Type B pancreatic cell (in vitro differentiated cells): ENCODE data around the gene GATA1. TPM values are rescaled to one million over a fixed set of nuclear protein-coding genes. Genes with fewer than 3 reads are reported as not detected.

ENCODE experiments used
- DNase-seq: peaks from one replicate; pipeline ENCODE4 v3.0.0; 2021; ENCODE audit warnings: mixed read lengths; ENCODE audit not compliant: unreplicated experiment; ENCODE audit errors: extremely low spot score
- H3K27ac Mint-ChIP-seq: 2 replicates; pipeline ENCODE4 v1.8.0; 2021; ENCODE audit warnings: mild to moderate bottlenecking, mixed read lengths
- H3K27me3 Mint-ChIP-seq: 2 replicates; pipeline ENCODE4 v1.8.0; 2021; ENCODE audit warnings: mixed read lengths
- H3K36me3 Mint-ChIP-seq: 2 replicates; pipeline ENCODE4 v1.8.0; 2021; ENCODE audit warnings: mixed read lengths
- H3K4me1 Mint-ChIP-seq: one replicate; pipeline ENCODE4 v1.8.0; 2021; ENCODE audit warnings: mixed read lengths; ENCODE audit not compliant: unreplicated experiment
- H3K4me3 Mint-ChIP-seq: 2 replicates; pipeline ENCODE4 v1.8.0; 2021; ENCODE audit warnings: mild to moderate bottlenecking, mixed read lengths
- H3K9me3 Mint-ChIP-seq: 2 replicates; pipeline ENCODE4 v1.8.0; 2021; ENCODE audit warnings: mixed read lengths
- CTCF ChIP-seq: fragments of 200-600 bp; sonication (generic); conservative IDR thresholded peaks from 2 replicates; pipeline ENCODE4 v1.5.0; 2021; ENCODE audit warnings: antibody characterized with exemption, mild to moderate bottlenecking
- total RNA-seq: library from RNA; stranded (reverse); gene quantifications from 2 replicates; pipeline ENCODE4 v1.2.1, GENCODE V29; 2021; ENCODE audit warnings: low replicate concordance

The GATA1 gene
- total RNA-seq, 1 donor from 2014 or later = not detected

- no peak overlapping the region for H3K4me3 Mint-ChIP-seq
- DNase-seq = no peak
- no peak for TF ChIP-seq CTCF
These were observed 41.2 kb upstream of the GATA1 start for GRCh38 chrX:48745222-48745621.

GRCh38 chrX:48747415-48748016, 38.9 kb upstream of the GATA1 start:
- no peaks in the 10 kb centered on the region for H3K4me1 Mint-ChIP-seq
- no peak for TF ChIP-seq CTCF
- no peaks in the 10 kb centered on the region for H3K9me3 Mint-ChIP-seq
- no peaks in the 10 kb centered on the region for H3K36me3 Mint-ChIP-seq
- H3K27me3 Mint-ChIP-seq = no peaks in the 10 kb centered on the region
- no peak overlapping the region for H3K27ac Mint-ChIP-seq
- DNase-seq = no peak
- no peak overlapping the region for H3K4me3 Mint-ChIP-seq

More at GRCh38 chrX:48745222-48745621, 41.2 kb upstream of the GATA1 start:
- Mint-ChIP-seq H3K9me3 (no peaks in the 10 kb centered on the region), H3K27ac (no peak overlapping the region), H3K4me1 (no peaks in the 10 kb centered on the region), H3K36me3 (no peaks in the 10 kb centered on the region), H3K27me3 (no peaks in the 10 kb centered on the region)

- H3K4me3 Mint-ChIP-seq = no peak overlapping the region
- H3K4me1 Mint-ChIP-seq = no peaks in the 10 kb centered on the region
- no peaks in the 10 kb centered on the region for H3K27me3 Mint-ChIP-seq
- DNase-seq = no peak
- TF ChIP-seq CTCF = no peak
- no peak overlapping the region for H3K27ac Mint-ChIP-seq
- H3K9me3 Mint-ChIP-seq = no peaks in the 10 kb centered on the region
- H3K36me3 Mint-ChIP-seq = no peaks in the 10 kb centered on the region
These were observed 37.2 kb upstream of the GATA1 start for GRCh38 chrX:48749182-48749581.

GRCh38 chrX:48751343-48751742, 35.0 kb upstream of the GATA1 start:
- Mint-ChIP-seq H3K27ac (no peak overlapping the region), H3K9me3 (no peaks in the 10 kb centered on the region), H3K4me3 (no peak overlapping the region), H3K4me1 (no peaks in the 10 kb centered on the region), H3K36me3 (no peaks in the 10 kb centered on the region), H3K27me3 (no peaks in the 10 kb centered on the region)
- no peak for TF ChIP-seq CTCF
- DNase-seq = no peak

- no peak for DNase-seq
- TF ChIP-seq CTCF = no peak
- Mint-ChIP-seq H3K27me3 (no peaks in the 10 kb centered on the region), H3K27ac (no peak overlapping the region), H3K4me1 (no peaks in the 10 kb centered on the region), H3K4me3 (no peak overlapping the region), H3K9me3 (no peaks in the 10 kb centered on the region), H3K36me3 (no peaks in the 10 kb centered on the region)
These were observed 33.9 kb upstream of the GATA1 start for GRCh38 chrX:48752498-48752897.
